ENCODE results near the gene EDDM3A.

Gene EDDM3A

DNA sequence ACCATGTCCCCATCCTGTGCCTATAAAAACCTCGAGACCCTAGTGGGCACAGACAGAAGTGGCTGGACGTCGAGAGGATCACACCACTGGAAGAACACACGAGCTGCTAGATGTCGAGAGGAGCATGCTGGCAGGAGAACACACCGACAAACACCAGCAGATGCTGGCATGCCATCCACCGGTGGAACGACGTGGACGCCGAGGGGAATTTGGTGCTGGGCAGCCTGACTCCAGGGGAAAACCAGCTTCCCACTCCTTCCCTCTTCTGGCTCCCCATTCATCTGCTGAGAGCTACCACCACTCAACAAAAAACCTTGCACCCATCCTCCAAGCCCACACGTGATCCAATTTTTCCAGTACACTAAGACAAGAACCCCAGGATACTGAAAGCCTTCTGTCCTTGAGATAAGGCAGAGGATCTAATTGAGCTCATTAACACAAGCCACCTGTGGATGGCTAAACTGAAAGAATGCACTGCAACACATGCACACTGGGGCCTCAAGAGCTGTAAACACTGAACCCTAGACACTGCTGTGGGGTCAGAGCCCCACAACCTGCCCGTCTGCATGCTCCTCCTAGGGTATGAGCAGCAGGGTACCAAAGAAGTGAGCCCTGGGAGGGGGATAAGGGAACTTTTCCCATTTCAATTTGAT is 44.9 kb downstream of the EDDM3A start:
- TF ChIP-seq Cebpa-rat (IDR thresholded peaks at IDR 0.05), result no peak

DNA sequence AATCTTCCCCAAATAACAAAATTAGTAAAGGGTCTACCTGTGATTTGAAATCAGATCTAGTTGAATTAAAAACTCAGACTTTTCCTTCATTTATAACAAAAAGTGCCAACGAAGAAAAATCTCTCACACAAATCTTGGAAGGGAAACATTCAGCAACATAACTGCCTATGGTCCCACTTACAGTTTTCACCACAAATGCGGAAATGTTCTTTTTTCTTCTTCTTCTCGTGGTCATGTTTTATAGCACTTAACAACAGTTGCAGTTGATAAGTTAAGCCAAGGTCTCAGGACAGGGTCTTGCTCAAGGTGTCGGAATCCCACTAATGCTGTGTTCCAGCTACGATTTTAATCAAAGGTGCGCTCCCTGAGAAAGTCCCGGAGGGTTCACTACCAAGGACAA is 45.5 kb downstream of the EDDM3A start:
- Histone ChIP-seq H3K9ac (no peak overlapping the region), H3K27me3 (no peaks in the 10 kb centered on the region), H3K4me3 (no peak overlapping the region), H3K9me3 (replicated peaks in 1 of 11) (peaks cover 0 to 8% (median 5%) of the 10 kb centered on the region in 11 experiments; a peak in 16 of 22 replicates), H3K4me2 (peak overlapping the region in 2 of 11 experiments; percentile 6 to 12; a peak in 2 of 22 replicates), H4K20me1 (no peaks in the 10 kb centered on the region), H3K4me1 (peaks cover 5 to 76% (median 13%) of the 10 kb centered on the region in 10 experiments; a peak in 15 of 20 replicates), H3K36me3 (peaks cover 0 to 6% (median 0%) of the 10 kb centered on the region in 11 experiments; a peak in 5 of 22 replicates), H3K27ac (no peak overlapping the region)
- TF ChIP-seq Cebpa-rat (IDR thresholded peaks at IDR 0.05), result no peak

More for the DNA sequence above, 44.9 kb downstream of the EDDM3A start:
- Histone ChIP-seq H3K4me2 (peak overlapping the region in 2 of 11 experiments; percentile 12 to 15; a peak in 2 of 22 replicates), H3K27me3 (no peaks in the 10 kb centered on the region), H3K4me1 (peaks cover 5 to 77% (median 17%) of the 10 kb centered on the region in 10 experiments; a peak in 15 of 20 replicates), H3K9me3 (replicated peaks in 1 of 11) (peaks cover 1 to 14% (median 11%) of the 10 kb centered on the region in 11 experiments; a peak in 18 of 22 replicates), H3K4me3 (no peak overlapping the region), H3K36me3 (peaks cover 0 to 8% (median 0%) of the 10 kb centered on the region in 11 experiments; a peak in 5 of 22 replicates), H3K27ac (no peak overlapping the region), H3K9ac (no peak overlapping the region), H4K20me1 (no peaks in the 10 kb centered on the region)

DNA sequence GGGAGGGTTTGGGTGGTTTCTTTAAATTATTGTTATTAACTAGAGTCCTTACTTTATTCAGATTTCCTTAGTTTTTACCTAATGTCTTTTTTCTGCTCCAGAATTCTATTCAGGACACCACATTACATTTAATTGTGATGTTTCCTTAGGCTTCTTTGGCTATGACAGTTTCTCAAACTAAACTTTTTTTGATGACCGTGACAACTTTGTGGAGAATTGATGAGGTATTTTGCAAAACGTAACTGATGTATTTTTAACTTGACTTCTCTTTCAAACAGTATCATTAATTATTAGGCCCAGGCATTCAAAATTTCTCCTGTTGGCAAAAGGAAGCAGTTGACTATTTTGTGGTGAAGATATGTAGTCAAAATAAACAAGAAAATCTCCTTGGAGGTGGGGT is 45.9 kb downstream of the EDDM3A start:
- peaks cover 0 to 4% (median under 1%) of the 10 kb centered on the region in 11 experiments; a peak in 12 of 22 replicates for H3K9me3 ChIP-seq (replicated peaks in 1 of 11)
- peak overlapping the region in 3 of 11 experiments; percentile 14 to 72 (median 29); a peak in 4 of 22 replicates for H3K4me2 ChIP-seq
- no peak overlapping the region for H3K9ac ChIP-seq
- TF ChIP-seq Cebpa-rat (IDR thresholded peaks at IDR 0.05), result no peak
- H3K4me1 ChIP-seq, result peaks cover 2 to 76% (median 9%) of the 10 kb centered on the region in 10 experiments; a peak in 15 of 20 replicates
- H3K27ac ChIP-seq, result peak overlapping the region in 1 of 11 experiments; percentile 48; a peak in 1 of 22 replicates
- no peaks in the 10 kb centered on the region for H4K20me1 ChIP-seq
- peaks cover 0 to 2% (median 0%) of the 10 kb centered on the region in 11 experiments; a peak in 5 of 22 replicates for H3K36me3 ChIP-seq
- no peaks in the 10 kb centered on the region for H3K27me3 ChIP-seq
- H3K4me3 ChIP-seq, result no peak overlapping the region

DNA sequence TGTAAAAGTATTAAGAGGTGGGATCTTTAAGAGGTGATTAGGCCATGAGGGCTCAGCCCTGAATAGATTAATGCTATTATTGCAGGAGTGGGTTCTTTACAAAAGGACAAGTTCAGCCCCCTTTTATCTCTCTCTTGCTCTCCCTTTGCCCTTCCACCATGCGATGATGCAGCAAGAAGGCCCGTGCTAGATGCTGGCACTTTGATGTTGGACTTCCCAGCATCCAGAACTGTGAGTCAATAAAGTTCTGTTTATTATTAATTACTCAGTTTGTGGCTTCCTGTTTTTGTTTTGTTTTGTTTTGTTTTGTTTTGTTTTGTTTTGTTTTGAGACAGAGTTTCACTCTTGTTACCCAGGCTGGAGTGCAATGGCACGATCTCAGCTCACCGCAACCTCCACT is 46.9 kb downstream of the EDDM3A start:
- Histone ChIP-seq H3K4me3 (no peak overlapping the region), H3K4me2 (peak overlapping the region in 3 of 11 experiments; percentile 14 to 72 (median 29); a peak in 6 of 22 replicates), H3K27ac (peak overlapping the region in 2 of 11 experiments; percentile 48 to 62; a peak in 4 of 22 replicates), H3K9me3 (replicated peaks in 1 of 11) (peaks cover 0 to 3% (median 0%) of the 10 kb centered on the region in 11 experiments; a peak in 1 of 22 replicates), H3K4me1 (peaks cover 0 to 78% (median 4%) of the 10 kb centered on the region in 10 experiments; a peak in 9 of 20 replicates), H3K36me3 (no peaks in the 10 kb centered on the region), H4K20me1 (no peaks in the 10 kb centered on the region), H3K27me3 (no peaks in the 10 kb centered on the region), H3K9ac (no peak overlapping the region)
- TF ChIP-seq Cebpa-rat (IDR thresholded peaks at IDR 0.05), result no peak

DNA sequence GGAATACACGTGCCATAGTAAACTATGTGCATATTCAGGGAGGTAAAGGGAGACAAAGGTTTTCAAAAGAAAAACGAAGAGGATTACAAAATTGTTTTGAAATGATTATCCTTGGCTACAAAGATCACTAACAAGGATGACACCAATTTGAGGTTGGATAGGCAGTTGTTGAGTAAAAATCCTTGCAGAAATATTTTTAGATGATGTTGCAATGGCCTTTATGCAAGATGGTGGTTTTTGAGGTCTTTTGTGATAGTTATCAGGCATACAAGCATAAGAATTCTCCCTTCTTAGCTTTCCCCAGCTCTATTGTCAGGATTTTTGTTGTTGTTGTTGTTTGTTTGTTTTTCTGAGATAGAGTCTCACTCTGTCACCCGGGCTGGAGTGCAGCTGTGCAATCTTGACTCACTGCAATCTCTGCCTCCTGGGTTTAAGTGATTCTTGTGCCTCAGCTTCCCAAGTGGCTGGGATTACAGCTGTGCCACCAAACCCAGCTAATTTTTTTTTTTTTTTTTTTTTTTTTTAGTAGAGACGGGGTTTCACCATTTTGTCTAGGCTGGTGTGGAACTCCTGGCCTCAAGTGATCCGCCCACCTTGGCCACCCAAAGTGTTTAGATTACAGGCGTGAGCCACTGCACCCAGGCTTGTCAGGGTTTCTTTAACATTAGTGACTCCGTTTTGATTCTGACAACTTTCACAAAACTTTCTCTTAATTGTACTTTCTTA is 49.1 kb downstream of the EDDM3A start:
- Histone ChIP-seq H3K27me3 (no peaks in the 10 kb centered on the region), H3K4me3 (no peak overlapping the region), H4K20me1 (no peaks in the 10 kb centered on the region), H3K4me1 (peaks cover 4 to 93% (median 19%) of the 10 kb centered on the region in 10 experiments; a peak in 19 of 20 replicates), H3K9ac (peak overlapping the region in 1 of 11 experiments; percentile 11; a peak in 1 of 22 replicates), H3K27ac (peak overlapping the region in 6 of 11 experiments; percentile 33 to 68 (median 56); a peak in 14 of 22 replicates), H3K36me3 (no peaks in the 10 kb centered on the region), H3K9me3 (replicated peaks in 1 of 11) (peaks cover 0 to 3% (median 0%) of the 10 kb centered on the region in 11 experiments; a peak in 1 of 22 replicates), H3K4me2 (peak overlapping the region in 6 of 11 experiments; percentile 35 to 72 (median 60); a peak in 10 of 22 replicates)
- peak in 1 of 11 experiments; percentile 45; a peak in 2 of 22 replicates for TF ChIP-seq Cebpa-rat (IDR thresholded peaks at IDR 0.05)

DNA sequence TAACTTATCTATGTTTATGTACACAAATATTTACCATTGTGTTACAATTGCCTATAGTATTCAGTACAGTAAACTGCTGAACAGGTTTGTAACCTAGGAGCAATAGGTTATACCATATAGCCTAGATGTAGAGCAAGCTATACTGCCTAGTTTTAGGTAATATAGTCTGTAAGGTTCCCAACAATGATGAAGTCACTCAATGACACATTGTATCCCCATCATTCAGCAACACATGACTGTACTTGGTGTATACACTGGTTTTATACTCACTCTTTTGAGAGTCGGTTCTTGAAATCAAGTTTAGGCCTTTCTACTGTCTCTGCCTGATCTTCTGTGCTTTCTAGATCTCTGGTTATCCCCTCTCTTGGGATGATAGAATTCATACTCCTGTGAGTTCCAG is 51.5 kb downstream of the EDDM3A start:
- H3K27me3 ChIP-seq, result no peaks in the 10 kb centered on the region

More for the DNA sequence above, 51.5 kb downstream of the EDDM3A start:
- Histone ChIP-seq H3K9ac (no peak overlapping the region), H3K9me3 (replicated peaks in 1 of 11) (peaks cover 0 to 3% (median 0%) of the 10 kb centered on the region in 11 experiments; a peak in 1 of 22 replicates), H3K27ac (peak overlapping the region in 2 of 11 experiments; percentile 81 to 86; a peak in 2 of 22 replicates), H4K20me1 (no peaks in the 10 kb centered on the region), H3K36me3 (peaks cover 0 to 10% (median 0%) of the 10 kb centered on the region in 11 experiments; a peak in 2 of 22 replicates), H3K4me1 (peaks cover 11 to 95% (median 35%) of the 10 kb centered on the region in 10 experiments; a peak in 19 of 20 replicates), H3K4me2 (peak overlapping the region in 2 of 11 experiments; percentile 79 to 90; a peak in 4 of 22 replicates), H3K4me3 (no peak overlapping the region)
- TF ChIP-seq Cebpa-rat (IDR thresholded peaks at IDR 0.05), result no peak

Data from BLaER1 treated with 17β-estradiol and CSF1 and Interleukin-3, amounts not matched to agents 10 nM and 100 nM (cell line).